Hematopoietic multipotent progenitor cell treated with erythropoietin and hydrocortisone succinate and interleukin-3 and kit ligand, for 15 days (in vitro differentiated cells): Measurements from ENCODE around the gene LHFPL3.
A peak's percentile ranks its signal among the peaks of the same experiment; 100 is the strongest.

Experiments
- DNase-seq: peaks from one replicate; pipeline ENCODE4 v3.0.0-alpha.2; 2015; ENCODE audit warnings: low spot score

Gene LHFPL3

GRCh38 chr7:104846731-104847130 is 518.3 kb downstream of the LHFPL3 start:
- DNase-seq = no peak

- peak; percentile 46 for DNase-seq
Measured at GRCh38 chr7:104848138-104848990, 520.0 kb downstream of the LHFPL3 start.

- DNase-seq = no peak
Measured at GRCh38 chr7:104850374-104850773, 522.0 kb downstream of the LHFPL3 start.

GRCh38 chr7:104851268-104851667 is 522.9 kb downstream of the LHFPL3 start:
- no peak for DNase-seq

- DNase-seq = no peak
Measured at GRCh38 chr7:104852386-104852785, 524.0 kb downstream of the LHFPL3 start.

GRCh38 chr7:104855861-104856260 is 527.5 kb downstream of the LHFPL3 start:
- no peak for DNase-seq

- no peak for DNase-seq
Measured at GRCh38 chr7:104857458-104858425, 529.3 kb downstream of the LHFPL3 start.

GRCh38 chr7:104859754-104860426 is 531.5 kb downstream of the LHFPL3 start:
- no peak for DNase-seq

GRCh38 chr7:104861729-104862390 is 533.5 kb downstream of the LHFPL3 start:
- DNase-seq = no peak

- no peak for DNase-seq
Measured at GRCh38 chr7:104862719-104863118, 534.3 kb downstream of the LHFPL3 start.

GRCh38 chr7:104873401-104873800 is 545.0 kb downstream of the LHFPL3 start:
- DNase-seq = no peak

GRCh38 chr7:104878577-104878976 is 550.2 kb downstream of the LHFPL3 start:
- no peak for DNase-seq

GRCh38 chr7:104883248-104883717 is 554.9 kb downstream of the LHFPL3 start:
- DNase-seq = no peak

- DNase-seq = peak; percentile 67
Measured at GRCh38 chr7:104883718-104884452, 555.5 kb downstream of the LHFPL3 start.

- DNase-seq = no peak
Measured at GRCh38 chr7:104886651-104887050, 558.2 kb downstream of the LHFPL3 start.

- no peak for DNase-seq
Measured at GRCh38 chr7:104890216-104890615, 561.8 kb downstream of the LHFPL3 start.

GRCh38 chr7:104891949-104892348 is 563.5 kb downstream of the LHFPL3 start:
- no peak for DNase-seq

GRCh38 chr7:104894314-104894713 is 565.9 kb downstream of the LHFPL3 start:
- DNase-seq = no peak

- no peak for DNase-seq
Measured at GRCh38 chr7:104894726-104895521, 566.5 kb downstream of the LHFPL3 start.
